Natural killer cell (primary cell): ENCODE data around the gene NEIL3. TPM values are rescaled to one million over a fixed set of nuclear protein-coding genes. Genes with fewer than 3 reads are reported as not detected.

Experiments
- ATAC-seq, 3 donors: fragments of 150-1000 bp in 2 of 3; fragments of 200-7000 bp in 1 of 3; cut with Tn5 transposase; 1 replicate in 1 of 3; 2 replicates in 2 of 3; pipeline ENCODE4 v1.10.0; 2021; ENCODE audit warnings: mild to moderate bottlenecking in 2 of 3, moderate library complexity in 2 of 3
- DNase-seq, 2 donors: peaks; one replicate each; pipeline versions ENCODE4 v3.0.0 to v3.0.0-alpha.2; 2013 to 2021; ENCODE audit warnings: mixed read lengths in 1 of 2
- H3K27ac ChIP-seq: one replicate; pipeline ENCODE4 v1.5.1; 2013; ENCODE audit warnings: mild to moderate bottlenecking, low read length
- H3K27me3 ChIP-seq: one replicate; pipeline ENCODE4 v1.6.1; 2013; ENCODE audit warnings: low read length; ENCODE audit not compliant: control insufficient read depth, insufficient read depth
- H3K36me3 ChIP-seq: one replicate; pipeline ENCODE4 v1.6.1; 2013; ENCODE audit warnings: low read length; ENCODE audit not compliant: control insufficient read depth, insufficient read depth
- H3K4me1 ChIP-seq: one replicate; pipeline ENCODE4 v1.6.1; 2013; ENCODE audit warnings: low read length; ENCODE audit not compliant: control insufficient read depth, insufficient read depth
- H3K4me3 ChIP-seq: one replicate; pipeline ENCODE4 v1.5.1; 2013; ENCODE audit warnings: low read length
- H3K9me3 ChIP-seq: one replicate; pipeline ENCODE4 v1.6.1; 2013; ENCODE audit warnings: low read length; ENCODE audit not compliant: control insufficient read depth, insufficient read depth
- H3K27ac Mint-ChIP-seq, 2 donors: one replicate each; pipeline ENCODE4 v1.8.0; 2022; ENCODE audit warnings: mild to moderate bottlenecking in 2 of 2, mixed read lengths in 2 of 2, moderate library complexity in 1 of 2
- H3K27me3 Mint-ChIP-seq, 2 donors: one replicate each; pipeline ENCODE4 v1.8.0; 2022; ENCODE audit warnings: low read depth in 2 of 2, mixed read lengths in 2 of 2
- H3K36me3 Mint-ChIP-seq: one replicate; pipeline ENCODE4 v1.8.0; 2022; ENCODE audit warnings: mixed read lengths
- H3K4me1 Mint-ChIP-seq, 2 donors: one replicate each; pipeline ENCODE4 v1.8.0; 2022; ENCODE audit warnings: mixed read lengths in 2 of 2
- H3K4me3 Mint-ChIP-seq: one replicate; pipeline ENCODE4 v1.8.0; 2022; ENCODE audit warnings: mild to moderate bottlenecking, moderate library complexity, mixed read lengths
- H3K9me3 Mint-ChIP-seq, 2 donors: one replicate each; pipeline ENCODE4 v1.8.0; 2022; ENCODE audit warnings: mixed read lengths in 2 of 2
- WGBS: methylation state at CpG from one replicate; pipeline ENCODE4 v1.1.7; 2013; ENCODE audit warnings: missing lambda C conversion rate; ENCODE audit not compliant: insufficient coverage; 5-methylcytosine and 5-hydroxymethylcytosine counted together
- intact Hi-C: fragments of 100-400 bp; cut with micrococcal nuclease; formaldehyde crosslinking; loops from one replicate; pipeline ENCODE4 v1.14.2; 2022
- total RNA-seq, 4 donors: library from RNA; stranded (reverse); fragments of 120-200 nt in 1 of 4; gene quantifications; one replicate each; pipeline versions ENCODE4 v1.2.3 to v1.2.4, GENCODE V29; 2013 to 2022
- TF ChIP-seq, protein P1 (sequence below): fragments of 200-600 bp; IDR thresholded peaks from one replicate; pipeline ENCODE4 v1.8.0; 2022; ENCODE audit warnings: antibody characterized with exemption

Gene NEIL3
- total RNA-seq, 3 donors from 2014 or later (not counting 1 experiment from before 2014, with no cell fraction given) = 0.45 to 1.9 (median 1.2) TPM

DNA sequence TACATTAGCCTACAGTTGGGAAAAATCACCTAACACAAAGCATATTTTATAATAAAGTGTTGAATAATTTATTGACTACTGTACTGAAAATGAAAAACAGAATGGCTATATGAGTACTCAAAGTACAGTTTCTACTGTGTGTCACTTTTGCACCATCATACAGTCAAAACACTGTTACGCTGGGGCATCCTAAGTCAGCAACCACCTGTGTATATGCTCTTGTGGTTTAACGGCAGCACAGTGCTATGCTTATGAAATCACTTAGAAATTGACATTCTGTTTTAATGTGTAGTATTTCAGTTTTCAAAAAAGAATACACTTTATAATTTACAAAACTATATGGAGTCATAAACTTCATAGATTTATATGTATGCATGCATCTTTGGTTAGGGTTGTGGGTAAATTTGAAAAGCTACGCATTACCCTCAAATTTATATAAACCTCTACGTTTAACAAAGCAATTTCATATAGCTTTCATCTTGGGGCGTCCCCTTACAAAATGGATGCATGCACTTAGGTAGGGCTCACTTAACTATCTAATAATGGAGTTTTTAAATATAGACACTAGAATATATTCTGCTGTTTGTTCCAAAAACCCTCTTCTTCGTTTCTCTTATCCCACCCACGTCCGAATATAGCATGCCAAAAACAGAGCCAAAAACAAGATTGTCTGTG lies 690 bp upstream of the NEIL3 start:
- H3K4me3 ChIP-seq = peak overlapping the region; percentile 58
- ATAC-seq (no peak), DNase-seq (peak in 1 of 2 donors; percentile 41)
- H3K36me3 Mint-ChIP-seq = no peaks in the 10 kb centered on the region
- peak overlapping the region; percentile 19 to 85 for H3K27ac Mint-ChIP-seq
- H3K36me3 ChIP-seq = no peaks in the 10 kb centered on the region
- TF ChIP-seq, protein P1, sequence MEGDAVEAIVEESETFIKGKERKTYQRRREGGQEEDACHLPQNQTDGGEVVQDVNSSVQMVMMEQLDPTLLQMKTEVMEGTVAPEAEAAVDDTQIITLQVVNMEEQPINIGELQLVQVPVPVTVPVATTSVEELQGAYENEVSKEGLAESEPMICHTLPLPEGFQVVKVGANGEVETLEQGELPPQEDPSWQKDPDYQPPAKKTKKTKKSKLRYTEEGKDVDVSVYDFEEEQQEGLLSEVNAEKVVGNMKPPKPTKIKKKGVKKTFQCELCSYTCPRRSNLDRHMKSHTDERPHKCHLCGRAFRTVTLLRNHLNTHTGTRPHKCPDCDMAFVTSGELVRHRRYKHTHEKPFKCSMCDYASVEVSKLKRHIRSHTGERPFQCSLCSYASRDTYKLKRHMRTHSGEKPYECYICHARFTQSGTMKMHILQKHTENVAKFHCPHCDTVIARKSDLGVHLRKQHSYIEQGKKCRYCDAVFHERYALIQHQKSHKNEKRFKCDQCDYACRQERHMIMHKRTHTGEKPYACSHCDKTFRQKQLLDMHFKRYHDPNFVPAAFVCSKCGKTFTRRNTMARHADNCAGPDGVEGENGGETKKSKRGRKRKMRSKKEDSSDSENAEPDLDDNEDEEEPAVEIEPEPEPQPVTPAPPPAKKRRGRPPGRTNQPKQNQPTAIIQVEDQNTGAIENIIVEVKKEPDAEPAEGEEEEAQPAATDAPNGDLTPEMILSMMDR = no peak
- peaks cover 3% of the 10 kb centered on the region for H3K4me1 ChIP-seq
- intact Hi-C loops = no loop called here
- peak overlapping the region; percentile 95 for H3K4me3 Mint-ChIP-seq
- H3K27me3 Mint-ChIP-seq = no peaks in the 10 kb centered on the region
- H3K9me3 ChIP-seq = no peaks in the 10 kb centered on the region
- H3K9me3 Mint-ChIP-seq = no peaks in the 10 kb centered on the region
- WGBS = 52% methylated on average over 2 of the region's 8 CpGs
- H3K4me1 Mint-ChIP-seq = peaks cover 9 to 15% of the 10 kb centered on the region in 2 donors
- no peak overlapping the region for H3K27ac ChIP-seq
- no peaks in the 10 kb centered on the region for H3K27me3 ChIP-seq

DNA sequence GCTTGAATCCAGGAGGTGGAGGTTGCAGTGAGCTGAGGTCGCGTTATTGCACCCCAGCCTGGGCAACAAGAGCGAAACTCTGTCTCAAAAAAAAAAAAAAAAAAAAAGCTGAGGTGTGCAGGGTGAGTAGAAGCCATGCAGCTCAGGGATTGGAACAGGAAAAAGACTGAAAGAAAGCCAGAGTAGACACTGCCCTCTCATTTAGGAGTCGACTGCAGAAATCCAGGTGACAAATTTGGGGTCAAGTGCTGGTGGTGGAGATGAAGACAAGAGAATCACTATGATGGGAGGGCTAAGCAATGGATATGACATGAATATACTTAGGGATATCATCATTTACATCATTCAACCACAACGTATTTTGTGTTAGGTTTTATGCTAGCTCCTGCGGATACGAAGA lies 1.9 kb downstream of the NEIL3 start:
- ATAC-seq (no peak), DNase-seq (no peak)
- TF ChIP-seq, protein P1 = no peak
- Mint-ChIP-seq H3K27me3 (no peaks in the 10 kb centered on the region), H3K4me1 (peaks cover 25 to 30% of the 10 kb centered on the region in 2 donors), H3K27ac (no peak overlapping the region), H3K9me3 (no peaks in the 10 kb centered on the region), H3K36me3 (no peaks in the 10 kb centered on the region), H3K4me3 (peak overlapping the region; percentile 21)
- Histone ChIP-seq H3K27me3 (no peaks in the 10 kb centered on the region), H3K4me1 (peaks cover 3% of the 10 kb centered on the region), H3K36me3 (no peaks in the 10 kb centered on the region), H3K27ac (no peak overlapping the region), H3K4me3 (no peak overlapping the region), H3K9me3 (no peaks in the 10 kb centered on the region)
- WGBS = 86% methylated on average over 4 of the region's 7 CpGs
- intact Hi-C loops = no loop called here

DNA sequence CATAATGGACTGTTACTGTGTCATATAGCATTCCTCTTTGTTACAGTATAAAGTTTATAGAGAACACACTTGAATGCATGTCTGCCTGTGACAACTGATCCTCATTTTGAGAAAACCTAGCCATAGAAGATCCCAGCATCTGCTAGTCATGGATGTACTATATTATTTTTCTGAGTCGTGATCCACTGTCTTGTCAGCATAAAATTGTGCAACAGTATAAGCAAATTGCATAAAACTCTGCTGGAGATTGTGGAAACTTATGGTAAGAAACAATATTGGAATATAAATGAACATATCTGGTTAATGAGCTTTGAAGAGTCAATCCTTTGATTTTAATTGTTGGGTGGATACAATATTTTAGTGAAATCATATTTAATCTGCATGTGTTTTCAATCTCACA lies 3.6 kb downstream of the NEIL3 start:
- no peak for ATAC-seq
- Histone ChIP-seq H3K27ac (no peak overlapping the region), H3K36me3 (no peaks in the 10 kb centered on the region), H3K27me3 (no peaks in the 10 kb centered on the region), H3K4me1 (peaks cover 3% of the 10 kb centered on the region), H3K9me3 (no peaks in the 10 kb centered on the region), H3K4me3 (no peak overlapping the region)
- DNase-seq = no peak
- H3K27me3 Mint-ChIP-seq = no peaks in the 10 kb centered on the region
- H3K4me1 Mint-ChIP-seq = peaks cover 28 to 38% of the 10 kb centered on the region in 2 donors
- WGBS = 79% methylated on average over 1 of the region's 1 CpG
- H3K36me3 Mint-ChIP-seq = no peaks in the 10 kb centered on the region
- intact Hi-C loops = no loop called here
- no peaks in the 10 kb centered on the region for H3K9me3 Mint-ChIP-seq
- TF ChIP-seq, protein P1 = no peak
- no peak overlapping the region for H3K27ac Mint-ChIP-seq
- H3K4me3 Mint-ChIP-seq = no peak overlapping the region
